PFSK-1 (cell line): ENCODE results near the gene EME2.

Experiments
- FOXP2 ChIP-seq: optimal IDR thresholded peaks from 2 replicates; pipeline ENCODE3; 2011; ENCODE audit warnings: borderline replicate concordance, control low read depth, inconsistent platforms; ENCODE audit not compliant: insufficient read depth; ENCODE audit errors: extremely low read length, extremely low read depth
- POLR2AphosphoS5 ChIP-seq: IDR thresholded peaks from 2 replicates; pipeline ENCODE4 v1.6.1; 2012; ENCODE audit warnings: low read depth, mild to moderate bottlenecking, control low read depth, low read length, moderate library complexity
- SIN3A ChIP-seq: IDR thresholded peaks from 2 replicates; pipeline ENCODE4 v1.6.1; 2012; ENCODE audit warnings: mild to moderate bottlenecking, low read length, moderate library complexity, borderline replicate concordance; ENCODE audit not compliant: insufficient read depth
- TAF1 ChIP-seq: IDR thresholded peaks from 2 replicates; pipeline ENCODE4 v1.6.1; 2012; ENCODE audit warnings: low read length, control low read depth, borderline replicate concordance; ENCODE audit not compliant: insufficient read depth
- TF ChIP-seq, protein P1 (sequence below), 2 experiments: IDR thresholded peaks; 2 replicates each; pipeline versions ENCODE4 v1.6.1 to v1.8.0; 2011 to 2012; ENCODE audit warnings: low read depth in 2 of 2, low read length in 2 of 2, control low read depth in 1 of 2, inconsistent platforms in 1 of 2, mild to moderate bottlenecking in 1 of 2, moderate library complexity in 1 of 2; ENCODE audit not compliant: insufficient read depth in 1 of 2

Gene EME2

DNA sequence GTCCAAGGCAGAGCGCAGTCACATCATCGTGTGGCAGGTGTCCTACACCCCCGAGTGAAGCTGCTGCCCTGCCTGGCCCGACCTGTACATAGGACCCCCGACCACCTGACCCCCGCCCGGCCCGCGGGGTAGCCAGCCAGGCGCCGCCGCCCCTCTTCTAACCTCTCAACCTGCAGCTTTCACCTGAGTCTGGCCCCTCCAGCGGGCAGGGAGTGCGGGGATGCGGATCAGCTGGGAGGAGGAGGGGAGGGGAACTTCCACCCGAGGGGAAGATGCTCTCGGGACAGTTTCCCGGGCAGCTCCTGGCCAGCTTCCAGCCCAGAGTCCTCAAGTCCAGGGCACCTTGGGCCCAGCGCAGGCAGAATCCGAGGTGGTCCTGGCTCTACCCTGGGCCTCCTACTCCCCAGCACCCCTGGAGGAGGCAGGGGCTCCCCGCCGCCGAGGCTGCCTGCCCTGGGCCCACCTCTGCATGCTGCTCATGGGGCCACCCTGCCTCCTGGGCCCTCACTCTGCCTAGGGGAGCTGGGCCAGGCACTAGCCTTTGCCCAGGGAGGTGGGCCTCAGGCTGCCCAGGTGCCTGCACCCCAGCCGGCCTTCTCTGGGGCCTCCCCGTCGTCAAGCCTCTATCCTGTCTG lies 3.7 kb upstream of the EME2 start:
- no peak for TF ChIP-seq POLR2AphosphoS5
- no peak for TF ChIP-seq FOXP2
- TF ChIP-seq SIN3A = no peak
- TF ChIP-seq, protein P1, sequence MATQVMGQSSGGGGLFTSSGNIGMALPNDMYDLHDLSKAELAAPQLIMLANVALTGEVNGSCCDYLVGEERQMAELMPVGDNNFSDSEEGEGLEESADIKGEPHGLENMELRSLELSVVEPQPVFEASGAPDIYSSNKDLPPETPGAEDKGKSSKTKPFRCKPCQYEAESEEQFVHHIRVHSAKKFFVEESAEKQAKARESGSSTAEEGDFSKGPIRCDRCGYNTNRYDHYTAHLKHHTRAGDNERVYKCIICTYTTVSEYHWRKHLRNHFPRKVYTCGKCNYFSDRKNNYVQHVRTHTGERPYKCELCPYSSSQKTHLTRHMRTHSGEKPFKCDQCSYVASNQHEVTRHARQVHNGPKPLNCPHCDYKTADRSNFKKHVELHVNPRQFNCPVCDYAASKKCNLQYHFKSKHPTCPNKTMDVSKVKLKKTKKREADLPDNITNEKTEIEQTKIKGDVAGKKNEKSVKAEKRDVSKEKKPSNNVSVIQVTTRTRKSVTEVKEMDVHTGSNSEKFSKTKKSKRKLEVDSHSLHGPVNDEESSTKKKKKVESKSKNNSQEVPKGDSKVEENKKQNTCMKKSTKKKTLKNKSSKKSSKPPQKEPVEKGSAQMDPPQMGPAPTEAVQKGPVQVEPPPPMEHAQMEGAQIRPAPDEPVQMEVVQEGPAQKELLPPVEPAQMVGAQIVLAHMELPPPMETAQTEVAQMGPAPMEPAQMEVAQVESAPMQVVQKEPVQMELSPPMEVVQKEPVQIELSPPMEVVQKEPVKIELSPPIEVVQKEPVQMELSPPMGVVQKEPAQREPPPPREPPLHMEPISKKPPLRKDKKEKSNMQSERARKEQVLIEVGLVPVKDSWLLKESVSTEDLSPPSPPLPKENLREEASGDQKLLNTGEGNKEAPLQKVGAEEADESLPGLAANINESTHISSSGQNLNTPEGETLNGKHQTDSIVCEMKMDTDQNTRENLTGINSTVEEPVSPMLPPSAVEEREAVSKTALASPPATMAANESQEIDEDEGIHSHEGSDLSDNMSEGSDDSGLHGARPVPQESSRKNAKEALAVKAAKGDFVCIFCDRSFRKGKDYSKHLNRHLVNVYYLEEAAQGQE (IDR thresholded peaks at IDR 0.05; ENCODE audit: insufficient read depth in 1 of 2, low read depth in 2 of 2, low read length in 2 of 2) = no peak
- TF ChIP-seq TAF1 = no peak

DNA sequence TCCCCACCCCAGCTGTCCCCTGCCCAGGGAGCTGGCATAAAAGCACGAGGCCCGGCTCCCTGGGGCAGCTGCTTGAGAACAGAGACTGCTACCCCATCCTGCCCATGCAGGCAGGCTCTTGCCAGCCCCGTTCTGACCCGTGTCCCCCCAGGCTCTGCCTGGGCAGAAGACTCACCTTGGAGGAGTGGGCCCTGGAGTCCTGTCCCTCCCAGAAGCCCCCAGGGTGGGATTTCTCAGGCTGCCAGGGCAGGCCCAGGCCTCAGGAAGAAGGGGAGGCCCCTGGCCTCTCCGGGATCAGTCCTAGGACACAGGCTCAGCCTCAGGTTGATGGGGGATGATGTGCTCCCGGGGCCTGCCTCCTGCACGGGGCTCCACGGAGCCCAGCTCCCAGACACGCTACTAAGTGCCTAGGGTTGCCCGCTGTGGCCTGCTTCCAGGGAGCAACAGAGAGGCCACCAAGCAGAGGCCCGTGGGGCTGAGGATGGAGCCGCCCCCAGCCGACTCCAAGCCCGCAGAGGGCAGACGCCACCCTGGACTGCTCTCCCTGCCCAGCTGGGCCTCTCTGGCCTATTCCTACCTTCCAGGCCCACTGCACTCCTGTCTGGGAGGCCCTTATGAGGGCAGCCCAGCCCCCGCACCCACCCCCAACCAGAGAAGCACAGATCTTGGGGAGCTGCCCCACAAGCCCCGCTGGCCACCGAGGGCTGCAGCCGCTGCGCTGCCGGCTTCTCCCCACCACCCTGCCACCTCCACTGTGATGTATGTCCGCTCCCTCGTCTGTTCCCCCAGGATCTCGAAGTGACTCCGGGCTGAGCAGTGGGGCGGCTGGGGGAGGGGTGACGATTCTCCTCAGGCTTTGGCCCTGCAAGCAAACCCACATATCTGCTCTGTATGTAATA lies 3.0 kb upstream of the EME2 start:
- TF ChIP-seq SIN3A = no peak; the same call in 1 of the 2 replicates
- TF ChIP-seq, protein P1 (IDR thresholded peaks at IDR 0.05; ENCODE audit: insufficient read depth in 1 of 2, low read depth in 2 of 2, low read length in 2 of 2) = no peak
- TF ChIP-seq TAF1 = no peak
- TF ChIP-seq POLR2AphosphoS5 = no peak; the same call in 1 of the 2 replicates
- no peak for TF ChIP-seq FOXP2

GRCh38 chr16:1770328-1771187 lies 2.1 kb upstream of the EME2 start:
- TF ChIP-seq, protein P1 (IDR thresholded peaks at IDR 0.05; ENCODE audit: insufficient read depth in 1 of 2, low read depth in 2 of 2, low read length in 2 of 2) = no peak
- TF ChIP-seq POLR2AphosphoS5 (peak; percentile 78), FOXP2 (no peak)

DNA sequence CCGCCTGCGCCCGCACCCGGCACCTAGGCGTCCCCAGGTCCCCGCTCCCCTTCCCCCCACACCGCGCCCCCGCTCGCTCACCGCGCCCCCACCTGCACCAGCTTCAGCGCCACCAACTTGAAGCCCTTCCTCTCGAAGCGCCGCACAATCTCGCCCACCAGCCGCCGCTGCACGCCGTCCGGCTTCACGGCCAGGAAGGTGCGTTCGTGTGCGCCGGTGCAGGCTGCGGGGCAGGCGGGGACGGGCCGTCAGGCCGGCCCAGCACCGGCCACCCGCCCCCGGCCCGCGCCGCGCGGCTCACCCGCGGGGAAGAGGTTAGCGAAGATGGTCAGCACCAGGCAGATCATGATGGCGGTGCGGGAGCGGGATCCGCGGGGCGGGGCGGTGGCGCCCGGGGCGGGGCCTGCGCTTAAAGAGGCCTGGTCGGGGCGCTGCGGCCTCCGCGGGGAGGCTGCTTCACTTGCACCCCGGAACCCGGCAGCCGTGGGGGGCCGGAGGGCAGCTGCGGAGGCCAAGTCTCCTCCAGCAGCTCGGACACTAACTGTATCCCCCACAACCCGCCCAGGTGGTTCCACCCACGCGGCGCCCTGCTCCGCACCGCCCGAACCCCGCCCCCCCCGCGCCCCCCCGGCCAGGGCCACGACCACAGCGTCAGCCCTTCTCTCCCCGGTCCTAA lies 1.3 kb upstream of the EME2 start, which contains the start of gene NME3:
Gene NME3 (minus strand): TSS at position 356 of the 676 bp plus-strand sequence. CDS start 9 bp downstream, at position 347.
- no peak for TF ChIP-seq POLR2AphosphoS5
- TF ChIP-seq, protein P1 (IDR thresholded peaks at IDR 0.05; ENCODE audit: insufficient read depth in 1 of 2, low read depth in 2 of 2, low read length in 2 of 2) = no peak
- TF ChIP-seq SIN3A = no peak; the same call in 1 of the 2 replicates
- TF ChIP-seq FOXP2 = no peak
- TF ChIP-seq TAF1 = no peak
